GM18526 (cell line): Measurements from ENCODE around the gene PLEKHA1.

Source experiments
- POLR2A ChIP-seq: IDR thresholded peaks from 3 replicates; pipeline ENCODE4 v1.6.1; 2011; ENCODE audit not compliant: insufficient read length; ENCODE audit errors: extremely low read depth

PLEKHA1 gene

DNA sequence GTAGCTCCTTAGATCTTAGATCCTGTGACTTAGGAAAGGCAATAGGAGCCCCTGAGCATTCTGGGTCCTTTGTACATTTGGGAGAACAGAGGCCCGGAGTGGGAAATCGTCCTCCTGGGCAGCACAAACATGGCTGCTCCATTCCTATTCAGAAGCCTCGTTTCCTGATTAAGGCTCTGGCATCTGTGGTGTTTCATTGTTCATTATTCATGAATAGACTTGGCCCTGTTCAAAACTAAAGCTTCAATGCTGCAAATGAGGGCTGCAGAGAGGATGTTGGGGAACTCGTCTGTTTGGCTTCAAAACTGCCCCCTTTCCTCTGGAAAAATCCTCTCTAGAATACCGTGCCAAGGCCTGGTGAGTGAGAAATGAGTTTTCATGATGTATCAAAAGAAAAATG is 83.4 kb downstream of the PLEKHA1 start:
- TF ChIP-seq POLR2A = no peak

GRCh38 chr10:122458693-122459092 is 84.2 kb downstream of the PLEKHA1 start:
- no peak for TF ChIP-seq POLR2A

- no peak for TF ChIP-seq POLR2A
Measured at GRCh38 chr10:122459561-122460273, 85.2 kb downstream of the PLEKHA1 start.

- TF ChIP-seq POLR2A = no peak
Measured at GRCh38 chr10:122460891-122461293, 86.4 kb downstream of the PLEKHA1 start.

DNA sequence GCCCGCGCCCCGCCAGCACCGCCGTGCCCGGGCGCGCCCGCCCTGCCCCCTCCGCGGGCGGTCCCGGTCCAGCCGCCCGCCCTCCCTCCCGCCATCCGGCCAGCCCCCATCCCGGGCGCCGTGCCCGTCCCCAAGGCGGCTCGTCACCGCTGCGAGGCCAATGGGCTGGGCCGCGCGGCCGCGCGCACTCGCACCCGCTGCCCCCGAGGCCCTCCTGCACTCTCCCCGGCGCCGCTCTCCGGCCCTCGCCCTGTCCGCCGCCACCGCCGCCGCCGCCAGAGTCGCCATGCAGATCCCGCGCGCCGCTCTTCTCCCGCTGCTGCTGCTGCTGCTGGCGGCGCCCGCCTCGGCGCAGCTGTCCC is 86.8 kb downstream of the PLEKHA1 start, which contains the start of gene HTRA1:
TSS of gene HTRA1 (plus strand) at position 187 of the 362 bp plus-strand sequence. CDS start at position 287, 100 bp downstream.
- no peak for TF ChIP-seq POLR2A

DNA sequence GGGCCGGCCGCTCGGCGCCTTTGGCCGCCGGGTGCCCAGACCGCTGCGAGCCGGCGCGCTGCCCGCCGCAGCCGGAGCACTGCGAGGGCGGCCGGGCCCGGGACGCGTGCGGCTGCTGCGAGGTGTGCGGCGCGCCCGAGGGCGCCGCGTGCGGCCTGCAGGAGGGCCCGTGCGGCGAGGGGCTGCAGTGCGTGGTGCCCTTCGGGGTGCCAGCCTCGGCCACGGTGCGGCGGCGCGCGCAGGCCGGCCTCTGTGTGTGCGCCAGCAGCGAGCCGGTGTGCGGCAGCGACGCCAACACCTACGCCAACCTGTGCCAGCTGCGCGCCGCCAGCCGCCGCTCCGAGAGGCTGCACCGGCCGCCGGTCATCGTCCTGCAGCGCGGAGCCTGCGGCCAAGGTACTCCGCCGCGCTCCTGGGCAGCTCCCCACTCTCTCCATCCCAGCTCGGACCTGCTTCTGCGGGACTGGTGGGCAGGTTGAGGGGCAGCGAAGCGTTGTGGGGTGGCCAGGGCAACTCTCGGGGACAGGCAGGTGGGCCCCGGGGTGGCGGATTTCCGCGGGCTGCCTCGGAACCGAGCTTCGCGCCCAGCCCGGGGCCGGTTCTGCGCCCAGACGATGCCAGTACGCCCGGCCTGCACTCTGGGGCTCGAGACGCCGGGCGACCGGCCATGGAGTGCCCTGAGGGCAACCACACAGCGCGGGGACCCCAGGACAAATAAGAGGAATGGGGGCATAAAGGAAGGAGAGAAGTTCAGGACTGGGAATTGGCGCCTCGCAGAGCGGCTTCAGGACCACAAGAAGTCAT is 87.4 kb downstream of the PLEKHA1 start:
- TF ChIP-seq POLR2A = no peak

DNA sequence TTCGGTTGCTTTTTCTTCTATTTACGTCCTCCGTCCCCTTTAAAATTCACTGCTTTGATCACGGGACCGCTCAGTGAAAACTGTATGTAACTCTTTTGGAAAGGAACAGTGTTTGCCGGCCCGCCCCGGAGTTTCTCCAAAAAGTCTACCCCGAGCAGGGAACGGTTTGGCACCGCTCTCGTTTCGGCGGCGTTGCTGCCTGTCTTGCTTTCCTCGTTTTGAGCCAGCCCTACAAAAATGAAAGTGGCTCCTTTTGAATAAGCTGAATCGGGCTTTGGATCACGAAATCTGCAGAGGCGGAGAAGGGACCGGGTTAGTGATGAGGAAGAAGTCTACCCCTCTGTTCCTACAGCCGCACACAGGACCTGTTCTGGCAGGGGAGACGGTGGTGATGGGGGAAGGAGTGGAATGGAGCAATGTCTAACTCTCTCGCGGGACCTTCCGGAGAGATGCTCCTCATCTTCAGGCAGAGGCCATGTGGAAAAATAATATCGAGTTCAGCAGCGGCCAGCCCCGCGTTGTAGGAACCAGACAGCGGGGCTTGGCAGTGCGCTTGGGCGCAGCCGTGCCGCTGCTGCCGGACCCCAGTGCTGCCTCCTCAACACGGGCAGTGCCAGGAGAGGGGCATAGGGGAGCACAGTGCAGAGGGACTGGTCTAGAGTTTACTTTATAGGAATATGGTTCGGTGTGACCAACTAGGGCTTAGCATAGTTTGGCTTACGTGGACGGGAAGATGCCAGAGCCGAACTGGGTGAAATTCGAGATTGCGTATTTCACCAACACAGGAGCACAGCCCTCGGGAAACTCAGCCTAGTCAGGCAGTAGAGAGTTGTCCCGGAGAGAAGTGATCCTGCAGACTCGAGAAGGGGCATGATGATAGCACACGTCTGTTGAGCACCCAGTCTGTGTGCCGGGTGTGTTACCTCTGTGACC is 88.3 kb downstream of the PLEKHA1 start:
- no peak for TF ChIP-seq POLR2A

GRCh38 chr10:122463466-122464249 is 89.2 kb downstream of the PLEKHA1 start:
- no peak for TF ChIP-seq POLR2A

GRCh38 chr10:122464250-122464510 is 89.7 kb downstream of the PLEKHA1 start:
- no peak for TF ChIP-seq POLR2A

- TF ChIP-seq POLR2A = no peak
Measured at GRCh38 chr10:122464586-122464985, 90.1 kb downstream of the PLEKHA1 start.

DNA sequence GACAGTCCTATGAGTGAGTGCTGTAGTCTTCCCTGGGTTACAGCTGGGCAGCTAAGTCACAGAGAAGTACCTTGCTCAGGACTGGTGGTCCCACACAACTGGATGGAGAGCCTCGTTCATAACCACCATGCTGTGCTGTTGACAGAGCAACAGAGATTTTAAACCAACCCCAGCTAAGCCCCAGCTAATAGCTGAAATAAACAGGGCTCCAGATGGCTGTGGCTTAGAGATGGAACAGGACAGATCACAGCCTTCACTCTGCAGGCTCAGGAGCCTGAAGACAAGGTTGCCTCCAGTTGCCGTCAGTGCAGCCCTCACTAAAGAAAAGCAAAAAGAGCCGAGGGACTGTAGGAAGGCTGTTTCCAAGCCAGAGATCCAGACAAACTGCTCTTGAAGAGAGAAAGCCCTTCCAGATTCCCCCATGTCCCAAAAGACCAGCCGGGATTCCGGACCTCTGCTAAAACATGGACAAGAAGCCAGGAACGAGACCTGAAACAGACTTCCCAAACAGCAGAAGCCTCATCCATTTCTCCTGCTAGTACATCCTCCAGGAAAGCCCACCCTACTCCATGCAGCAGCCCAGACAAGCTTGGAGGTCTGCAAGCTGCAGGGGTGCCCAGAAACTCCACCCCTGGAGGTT is 91.0 kb downstream of the PLEKHA1 start:
- TF ChIP-seq POLR2A = no peak

- TF ChIP-seq POLR2A = no peak
Measured at GRCh38 chr10:122466951-122467381, 92.5 kb downstream of the PLEKHA1 start.

DNA sequence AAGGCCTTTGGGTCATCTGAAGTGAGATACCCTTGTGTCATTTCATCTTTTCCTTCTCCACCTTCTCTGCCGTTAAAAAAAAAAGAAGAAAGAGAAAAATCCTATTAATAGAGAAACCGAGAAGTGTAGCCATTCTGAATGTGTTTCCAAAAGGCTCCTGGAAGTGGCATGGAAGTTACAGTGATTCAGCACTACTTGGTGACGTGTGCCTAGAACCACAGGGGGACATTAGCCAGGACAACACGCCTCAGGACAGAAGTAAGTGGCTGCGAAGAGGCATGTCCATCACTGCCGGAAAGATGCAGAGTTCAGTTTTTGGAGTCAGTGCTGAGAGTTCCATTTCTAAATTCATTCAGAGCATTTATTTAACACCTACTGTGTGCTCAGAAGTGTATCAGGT is 93.2 kb downstream of the PLEKHA1 start:
- no peak for TF ChIP-seq POLR2A

GRCh38 chr10:122468307-122468925 is 93.9 kb downstream of the PLEKHA1 start:
- no peak for TF ChIP-seq POLR2A
